D721Med (cell line): Measurements from ENCODE around the gene ELF5.

Experiments
- DNase-seq: peaks from one replicate; pipeline ENCODE4 v3.0.0; 2011; ENCODE audit warnings: low spot score; ENCODE audit not compliant: insufficient read length
- FAIRE-seq: peaks from 2 replicates; lab custom pipeline; 2011; peaks lifted over from hg19 to GRCh38; lab: Jason Lieb, UNC
- CTCF ChIP-seq: IDR thresholded peaks from 2 replicates; pipeline ENCODE4 v1.5.1; 2012; ENCODE audit warnings: mild to moderate bottlenecking, control low read depth; ENCODE audit not compliant: insufficient read depth; ENCODE audit errors: missing control alignments

Gene ELF5

GRCh38 chr11:34505874-34506273 is 7.7 kb downstream of the ELF5 start:
- FAIRE-seq: no peak
- no peak for TF ChIP-seq CTCF
- DNase-seq: no peak

- TF ChIP-seq CTCF: no peak
- FAIRE-seq: no peak
- no peak for DNase-seq
These were observed 10.6 kb downstream of the ELF5 start for GRCh38 chr11:34502949-34503348.

- FAIRE-seq (no peak), DNase-seq (no peak)
These were observed 11.6 kb downstream of the ELF5 start for GRCh38 chr11:34501949-34502348.

GRCh38 chr11:34501500-34501899 is 12.1 kb downstream of the ELF5 start:
- no peak for TF ChIP-seq CTCF
- FAIRE-seq: no peak

More at GRCh38 chr11:34501949-34502348, 11.6 kb downstream of the ELF5 start:
- no peak for TF ChIP-seq CTCF

GRCh38 chr11:34499719-34500500 is 13.7 kb downstream of the ELF5 start:
- TF ChIP-seq CTCF: no peak
- FAIRE-seq: no peak
- DNase-seq: no peak

More at GRCh38 chr11:34501500-34501899, 12.1 kb downstream of the ELF5 start:
- DNase-seq: no peak

GRCh38 chr11:34495724-34496377 is 17.7 kb downstream of the ELF5 start:
- TF ChIP-seq CTCF: no peak

More at GRCh38 chr11:34495724-34496377, 17.7 kb downstream of the ELF5 start:
- FAIRE-seq (no peak), DNase-seq (no peak)
